Gastroesophageal sphincter (tissue), 3 donors: ENCODE data around the gene RPN1.

Experiments
- POLR2A ChIP-seq, 2 donors: fragments of 450-650 bp; IDR thresholded peaks; one replicate each; pipeline ENCODE4 v1.6.1; 2017; ENCODE audit warnings: antibody characterized with exemption in 2 of 2, mild to moderate bottlenecking in 2 of 2, moderate library complexity in 1 of 2
- TF ChIP-seq, protein P1 (sequence below), 4 experiments: fragments of 200-600 bp in 2 of 4; fragments of 450-650 bp in 2 of 4; sonication (generic) in 1 of 4; IDR thresholded peaks; one replicate each; pipeline ENCODE4 v1.5.1; 2017 to 2019; ENCODE audit warnings: antibody characterized with exemption in 4 of 4, mild to moderate bottlenecking in 2 of 4, moderate library complexity in 2 of 4

DNA sequence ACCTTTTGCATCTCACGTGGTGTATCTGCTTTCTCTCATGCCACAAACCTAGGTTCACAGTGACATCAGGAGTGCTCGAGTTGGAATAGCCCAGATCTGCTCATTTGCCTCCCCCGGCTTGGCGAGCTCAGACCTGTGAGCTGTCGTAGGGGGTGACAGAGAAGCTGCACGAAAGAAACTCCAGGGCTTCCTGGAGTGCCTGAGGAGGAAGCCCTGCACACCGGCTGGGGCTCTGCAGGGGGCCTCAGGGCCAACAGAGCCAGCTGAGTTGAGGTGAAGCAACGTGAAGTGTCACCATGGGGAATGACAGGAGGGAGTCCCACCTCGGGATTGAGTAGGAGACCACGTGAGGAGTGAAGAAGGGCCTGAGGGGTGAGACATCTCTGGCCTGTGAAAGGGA, 62.5 kb downstream of the RPN1 start:
- TF ChIP-seq, protein P1, sequence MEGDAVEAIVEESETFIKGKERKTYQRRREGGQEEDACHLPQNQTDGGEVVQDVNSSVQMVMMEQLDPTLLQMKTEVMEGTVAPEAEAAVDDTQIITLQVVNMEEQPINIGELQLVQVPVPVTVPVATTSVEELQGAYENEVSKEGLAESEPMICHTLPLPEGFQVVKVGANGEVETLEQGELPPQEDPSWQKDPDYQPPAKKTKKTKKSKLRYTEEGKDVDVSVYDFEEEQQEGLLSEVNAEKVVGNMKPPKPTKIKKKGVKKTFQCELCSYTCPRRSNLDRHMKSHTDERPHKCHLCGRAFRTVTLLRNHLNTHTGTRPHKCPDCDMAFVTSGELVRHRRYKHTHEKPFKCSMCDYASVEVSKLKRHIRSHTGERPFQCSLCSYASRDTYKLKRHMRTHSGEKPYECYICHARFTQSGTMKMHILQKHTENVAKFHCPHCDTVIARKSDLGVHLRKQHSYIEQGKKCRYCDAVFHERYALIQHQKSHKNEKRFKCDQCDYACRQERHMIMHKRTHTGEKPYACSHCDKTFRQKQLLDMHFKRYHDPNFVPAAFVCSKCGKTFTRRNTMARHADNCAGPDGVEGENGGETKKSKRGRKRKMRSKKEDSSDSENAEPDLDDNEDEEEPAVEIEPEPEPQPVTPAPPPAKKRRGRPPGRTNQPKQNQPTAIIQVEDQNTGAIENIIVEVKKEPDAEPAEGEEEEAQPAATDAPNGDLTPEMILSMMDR (IDR thresholded peaks at IDR 0.05): no peak
- TF ChIP-seq POLR2A (IDR thresholded peaks at IDR 0.05): no peak
